Measurements from ENCODE around the gene AP2A2. TPM values are rescaled to one million over a fixed set of nuclear protein-coding genes. Genes with fewer than 3 reads are reported as not detected.

AP2A2 gene
- total RNA-seq, 1 experiment from 2014 or later, result 62.0 TPM

GRCh38 chr11:947744-948143, 22.1 kb downstream of the AP2A2 start:
- peaks cover 7% of the 10 kb centered on the region for H3K36me3 ChIP-seq (ENCODE audit: insufficient read depth, low read length, poor library complexity, severe bottlenecking)
- no peak overlapping the region for H3K27ac ChIP-seq (ENCODE audit: low read depth, low read length, poor library complexity, severe bottlenecking)
- peaks cover 2% of the 10 kb centered on the region for H3K4me1 ChIP-seq (ENCODE audit: insufficient read depth, low read length, poor library complexity, severe bottlenecking)
- no peak overlapping the region for H3K4me3 ChIP-seq (ENCODE audit: low read depth, low read length, poor library complexity, severe bottlenecking)
- POLR2A ChIA-PET (ENCODE audit: low non-redundant PET), result no interaction called here
- intact Hi-C loops (cut with micrococcal nuclease; ENCODE audit: unreplicated experiment), result no loop called here
- TF ChIP-seq CTCF (conservative IDR thresholded peaks at IDR 0.05; ENCODE audit: low read depth, low read length) (no peak), EZH2 (IDR thresholded peaks at IDR 0.05; ENCODE audit: borderline replicate concordance, low read depth, low read length, poor library complexity, severe bottlenecking) (no peak)
- no TSS peak for BruUV-seq (replicated peaks)
- H3K9me3 ChIP-seq (ENCODE audit: low read depth, low read length, poor library complexity, severe bottlenecking), result no peaks in the 10 kb centered on the region
- no peak for DNase-seq (ENCODE audit: low spot score)
- H3K27me3 ChIP-seq (replicated peaks; ENCODE audit: insufficient read depth, low read depth, low read length, poor library complexity), result no peaks in the 10 kb centered on the region
- CTCF ChIA-PET, result no interaction called here

- H3K4me3 ChIP-seq (ENCODE audit: low read depth, low read length, poor library complexity, severe bottlenecking), result no peak overlapping the region
- no peak overlapping the region for H3K27ac ChIP-seq (ENCODE audit: low read depth, low read length, poor library complexity, severe bottlenecking)
- H3K36me3 ChIP-seq (ENCODE audit: insufficient read depth, low read length, poor library complexity, severe bottlenecking), result peaks cover 7% of the 10 kb centered on the region
- BruUV-seq (replicated peaks), result no TSS peak
- H3K9me3 ChIP-seq (ENCODE audit: low read depth, low read length, poor library complexity, severe bottlenecking), result no peaks in the 10 kb centered on the region
- no peak for TF ChIP-seq CTCF (conservative IDR thresholded peaks at IDR 0.05; ENCODE audit: low read depth, low read length)
- no peak for TF ChIP-seq EZH2 (IDR thresholded peaks at IDR 0.05; ENCODE audit: borderline replicate concordance, low read depth, low read length, poor library complexity, severe bottlenecking)
- DNase-seq (ENCODE audit: low spot score), result no peak
- intact Hi-C loops (cut with micrococcal nuclease; ENCODE audit: unreplicated experiment), result no loop called here
- H3K4me1 ChIP-seq (ENCODE audit: insufficient read depth, low read length, poor library complexity, severe bottlenecking), result no peaks in the 10 kb centered on the region
- POLR2A ChIA-PET (ENCODE audit: low non-redundant PET), result no interaction called here
- no peaks in the 10 kb centered on the region for H3K27me3 ChIP-seq (replicated peaks; ENCODE audit: insufficient read depth, low read depth, low read length, poor library complexity)
- CTCF ChIA-PET, result no interaction called here
Observed at GRCh38 chr11:951507-951906, 25.8 kb downstream of the AP2A2 start.

GRCh38 chr11:952406-953385, 27.0 kb downstream of the AP2A2 start:
- H3K36me3 ChIP-seq (ENCODE audit: insufficient read depth, low read length, poor library complexity, severe bottlenecking), result peaks cover 5% of the 10 kb centered on the region
- no peaks in the 10 kb centered on the region for H3K4me1 ChIP-seq (ENCODE audit: insufficient read depth, low read length, poor library complexity, severe bottlenecking)
- H3K27ac ChIP-seq (ENCODE audit: low read depth, low read length, poor library complexity, severe bottlenecking), result no peak overlapping the region
- POLR2A ChIA-PET (ENCODE audit: low non-redundant PET), result no interaction called here
- CTCF ChIA-PET, result no interaction called here
- DNase-seq (ENCODE audit: low spot score), result no peak
- intact Hi-C loops (cut with micrococcal nuclease; ENCODE audit: unreplicated experiment), result no loop called here
- TF ChIP-seq CTCF (conservative IDR thresholded peaks at IDR 0.05; ENCODE audit: low read depth, low read length) (no peak), EZH2 (IDR thresholded peaks at IDR 0.05; ENCODE audit: borderline replicate concordance, low read depth, low read length, poor library complexity, severe bottlenecking) (no peak)
- no TSS peak for BruUV-seq (replicated peaks)
- H3K27me3 ChIP-seq (replicated peaks; ENCODE audit: insufficient read depth, low read depth, low read length, poor library complexity), result no peaks in the 10 kb centered on the region
- no peaks in the 10 kb centered on the region for H3K9me3 ChIP-seq (ENCODE audit: low read depth, low read length, poor library complexity, severe bottlenecking)
- H3K4me3 ChIP-seq (ENCODE audit: low read depth, low read length, poor library complexity, severe bottlenecking), result no peak overlapping the region
